KMS-11 (cell line): Measurements from ENCODE around the gene PDE6C.

Experiments
- H2AFZ ChIP-seq: fragments of 200-600 bp; sonication (generic); 2 replicates; pipeline ENCODE4 v1.6.1; 2016; ENCODE audit warnings: antibody characterized with exemption, mixed run types, low read depth
- H3K27ac ChIP-seq: fragments of 200-600 bp; sonication (generic); 2 replicates; pipeline ENCODE4 v1.6.1; 2016; ENCODE audit warnings: mild to moderate bottlenecking, mixed run types
- H3K27me3 ChIP-seq: fragments of 200-600 bp; sonication (generic); 2 replicates; pipeline ENCODE4 v1.6.1; 2017; ENCODE audit warnings: mild to moderate bottlenecking, low read depth, mixed run types, moderate library complexity; ENCODE audit not compliant: insufficient read depth
- H3K36me3 ChIP-seq: fragments of 200-600 bp; sonication (generic); 2 replicates; pipeline ENCODE4 v1.6.1; 2017; ENCODE audit warnings: mild to moderate bottlenecking, mixed run types; ENCODE audit not compliant: insufficient read depth
- H3K4me1 ChIP-seq: fragments of 200-600 bp; sonication (generic); 2 replicates; pipeline ENCODE4 v1.6.1; 2016; ENCODE audit warnings: mild to moderate bottlenecking, low read depth, mixed run types; ENCODE audit not compliant: poor library complexity, severe bottlenecking
- H3K4me2 ChIP-seq: fragments of 200-600 bp; sonication (generic); 2 replicates; pipeline ENCODE4 v1.7.0; 2016; ENCODE audit warnings: mild to moderate bottlenecking, mixed run types
- H3K4me3 ChIP-seq: fragments of 200-600 bp; sonication (generic); IDR thresholded peaks from 2 replicates; pipeline ENCODE4 v1.6.1; 2017; ENCODE audit warnings: low read depth, low read length, mixed read lengths; ENCODE audit not compliant: insufficient read depth
- H3K79me2 ChIP-seq: fragments of 200-600 bp; sonication (generic); 2 replicates; pipeline ENCODE4 v1.6.1; 2016; ENCODE audit warnings: low read depth, mixed run types; ENCODE audit not compliant: insufficient read depth
- H3K9ac ChIP-seq: fragments of 200-600 bp; sonication (generic); 2 replicates; pipeline ENCODE4 v1.6.1; 2016; ENCODE audit warnings: mild to moderate bottlenecking, mixed run types
- H4K20me1 ChIP-seq: fragments of 200-600 bp; sonication (generic); 2 replicates; pipeline ENCODE4 v1.6.1; 2016; ENCODE audit warnings: mild to moderate bottlenecking, mixed run types; ENCODE audit not compliant: insufficient read depth
- TF ChIP-seq, protein P1 (sequence below): fragments of 200-600 bp; sonication (generic); conservative IDR thresholded peaks from 2 replicates; pipeline ENCODE4 v1.6.1; 2017; ENCODE audit warnings: low read depth, mild to moderate bottlenecking, antibody characterized with exemption, low read length, moderate library complexity, mixed read lengths

The PDE6C gene

DNA sequence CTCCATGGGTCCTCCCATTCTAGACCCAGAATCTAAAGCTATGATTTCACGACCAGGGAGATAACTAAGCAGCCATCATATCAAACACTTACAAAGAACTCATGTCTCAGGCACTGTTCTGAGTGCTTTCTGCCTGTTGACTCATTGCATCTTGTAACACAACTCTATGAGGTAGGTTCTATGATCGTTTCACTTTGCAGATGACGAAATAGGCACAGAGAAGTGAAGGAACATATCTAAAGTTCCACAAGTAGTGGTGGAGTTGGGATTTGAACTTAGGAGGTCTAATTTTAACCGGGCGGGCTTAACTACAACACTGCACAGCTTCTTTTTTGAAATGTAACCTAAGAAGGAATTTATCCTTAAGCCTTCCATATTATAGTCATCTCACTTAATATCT lies 14.2 kb upstream of the PDE6C start:
- Histone ChIP-seq H3K27me3 (no peaks in the 10 kb centered on the region), H2AFZ (no peak overlapping the region), H3K4me2 (no peak overlapping the region), H3K9ac (no peak overlapping the region), H3K4me3 (no peak overlapping the region), H3K36me3 (no peaks in the 10 kb centered on the region), H3K27ac (no peak overlapping the region), H3K4me1 (no peaks in the 10 kb centered on the region), H4K20me1 (no peaks in the 10 kb centered on the region), H3K79me2 (no peaks in the 10 kb centered on the region)
- TF ChIP-seq, protein P1, sequence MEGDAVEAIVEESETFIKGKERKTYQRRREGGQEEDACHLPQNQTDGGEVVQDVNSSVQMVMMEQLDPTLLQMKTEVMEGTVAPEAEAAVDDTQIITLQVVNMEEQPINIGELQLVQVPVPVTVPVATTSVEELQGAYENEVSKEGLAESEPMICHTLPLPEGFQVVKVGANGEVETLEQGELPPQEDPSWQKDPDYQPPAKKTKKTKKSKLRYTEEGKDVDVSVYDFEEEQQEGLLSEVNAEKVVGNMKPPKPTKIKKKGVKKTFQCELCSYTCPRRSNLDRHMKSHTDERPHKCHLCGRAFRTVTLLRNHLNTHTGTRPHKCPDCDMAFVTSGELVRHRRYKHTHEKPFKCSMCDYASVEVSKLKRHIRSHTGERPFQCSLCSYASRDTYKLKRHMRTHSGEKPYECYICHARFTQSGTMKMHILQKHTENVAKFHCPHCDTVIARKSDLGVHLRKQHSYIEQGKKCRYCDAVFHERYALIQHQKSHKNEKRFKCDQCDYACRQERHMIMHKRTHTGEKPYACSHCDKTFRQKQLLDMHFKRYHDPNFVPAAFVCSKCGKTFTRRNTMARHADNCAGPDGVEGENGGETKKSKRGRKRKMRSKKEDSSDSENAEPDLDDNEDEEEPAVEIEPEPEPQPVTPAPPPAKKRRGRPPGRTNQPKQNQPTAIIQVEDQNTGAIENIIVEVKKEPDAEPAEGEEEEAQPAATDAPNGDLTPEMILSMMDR, result no peak

DNA sequence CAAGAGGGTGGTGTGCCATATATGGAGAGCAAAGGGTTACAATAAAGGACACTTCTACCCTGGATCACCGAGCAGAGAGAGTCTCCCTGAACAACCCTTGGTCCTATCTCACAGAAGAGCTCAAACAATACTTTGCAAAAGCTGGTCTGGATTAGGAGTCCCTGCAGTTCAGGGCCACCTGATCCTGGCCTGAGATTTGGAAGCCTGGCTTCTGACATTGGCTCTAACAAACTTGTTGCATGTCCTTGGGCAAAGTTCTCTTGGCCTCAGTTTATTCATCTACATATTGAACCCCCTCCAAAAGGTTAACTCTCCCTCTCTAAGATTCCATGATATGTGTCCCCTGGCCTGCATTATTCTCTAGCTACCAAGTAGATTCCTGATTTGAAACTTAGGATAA lies 13.0 kb upstream of the PDE6C start:
- H3K4me3 ChIP-seq, result no peak overlapping the region
- no peaks in the 10 kb centered on the region for H3K36me3 ChIP-seq
- H3K4me1 ChIP-seq, result no peaks in the 10 kb centered on the region
- H3K27me3 ChIP-seq, result no peaks in the 10 kb centered on the region
- H3K4me2 ChIP-seq, result no peak overlapping the region
- H3K9ac ChIP-seq, result no peak overlapping the region
- no peaks in the 10 kb centered on the region for H4K20me1 ChIP-seq
- TF ChIP-seq, protein P1, result no peak
- H3K27ac ChIP-seq, result no peak overlapping the region
- H3K79me2 ChIP-seq, result no peaks in the 10 kb centered on the region
- no peak overlapping the region for H2AFZ ChIP-seq

DNA sequence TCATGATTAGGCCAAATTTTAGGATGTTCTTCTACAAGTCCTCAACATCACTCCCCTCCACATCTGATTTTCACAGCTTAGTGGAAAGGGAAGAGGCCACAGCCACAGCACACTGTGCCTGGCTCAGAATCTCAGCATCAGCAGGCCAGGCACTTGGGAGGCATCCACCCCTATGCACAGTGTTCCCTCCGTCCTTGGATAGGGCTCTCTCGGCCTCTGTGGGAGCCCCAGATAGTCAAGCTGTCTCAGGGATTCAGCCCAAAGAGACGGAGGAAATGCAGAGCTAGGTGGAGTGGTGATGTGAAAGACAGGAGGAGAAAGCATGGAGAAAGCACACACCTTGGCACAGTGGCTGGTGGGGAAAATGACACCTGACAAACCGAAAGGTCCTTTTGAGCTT lies 12.6 kb upstream of the PDE6C start:
- Histone ChIP-seq H3K4me1 (no peaks in the 10 kb centered on the region), H3K79me2 (no peaks in the 10 kb centered on the region), H3K36me3 (no peaks in the 10 kb centered on the region), H3K9ac (no peak overlapping the region), H4K20me1 (no peaks in the 10 kb centered on the region), H2AFZ (no peak overlapping the region), H3K4me3 (no peak overlapping the region), H3K27me3 (no peaks in the 10 kb centered on the region), H3K4me2 (no peak overlapping the region), H3K27ac (no peak overlapping the region)
- TF ChIP-seq, protein P1, result no peak

DNA sequence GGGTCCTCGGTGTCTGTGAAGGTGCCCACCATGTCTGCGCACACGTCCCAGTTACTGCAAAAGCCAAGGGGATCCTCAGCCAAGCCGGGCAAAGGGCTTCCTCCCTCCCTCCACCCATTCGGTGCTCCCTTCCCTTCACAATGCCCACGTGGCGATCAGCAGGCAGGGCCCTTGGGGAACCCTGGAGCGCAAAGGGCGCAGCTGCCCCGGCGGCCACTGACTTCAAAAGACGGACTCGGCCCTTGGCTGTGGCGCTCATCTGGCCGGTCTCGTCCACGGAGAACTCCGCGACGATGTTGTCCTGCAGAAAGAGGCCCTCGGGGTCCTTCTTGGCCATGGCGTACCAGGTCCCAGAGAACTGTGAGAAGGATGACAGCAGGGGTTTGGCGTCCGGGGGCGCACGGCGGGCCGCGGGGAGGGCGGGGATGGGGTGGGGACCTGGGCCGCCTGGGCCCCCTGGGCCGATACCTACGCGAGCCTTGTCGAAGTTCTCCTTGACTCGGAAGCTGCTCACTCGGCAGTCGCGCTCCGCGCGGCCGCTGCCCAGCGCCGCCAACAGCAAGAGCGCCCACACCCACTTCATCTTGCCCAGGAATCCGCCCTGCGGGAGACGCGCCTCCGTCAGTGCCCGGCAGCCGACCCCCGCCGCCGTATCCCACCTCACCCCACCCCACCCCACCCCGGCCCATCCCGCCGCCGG lies 11.7 kb upstream of the PDE6C start:
- no peaks in the 10 kb centered on the region for H4K20me1 ChIP-seq
- H3K79me2 ChIP-seq, result no peaks in the 10 kb centered on the region
- no peak overlapping the region for H2AFZ ChIP-seq
- H3K36me3 ChIP-seq, result no peaks in the 10 kb centered on the region
- no peaks in the 10 kb centered on the region for H3K27me3 ChIP-seq
- H3K4me3 ChIP-seq, result no peak overlapping the region
- no peak overlapping the region for H3K27ac ChIP-seq
- no peak overlapping the region for H3K4me2 ChIP-seq
- no peaks in the 10 kb centered on the region for H3K4me1 ChIP-seq
- no peak overlapping the region for H3K9ac ChIP-seq
- TF ChIP-seq, protein P1, result no peak
